ENCODE measurements around the gene HSPA12A.
A peak's percentile ranks its signal among the peaks of the same experiment; 100 is the strongest.

HSPA12A gene

GRCh38 chr10:116740971-116741370 is 1.4 kb downstream of the HSPA12A start:
- DNase-seq: no peak

DNA sequence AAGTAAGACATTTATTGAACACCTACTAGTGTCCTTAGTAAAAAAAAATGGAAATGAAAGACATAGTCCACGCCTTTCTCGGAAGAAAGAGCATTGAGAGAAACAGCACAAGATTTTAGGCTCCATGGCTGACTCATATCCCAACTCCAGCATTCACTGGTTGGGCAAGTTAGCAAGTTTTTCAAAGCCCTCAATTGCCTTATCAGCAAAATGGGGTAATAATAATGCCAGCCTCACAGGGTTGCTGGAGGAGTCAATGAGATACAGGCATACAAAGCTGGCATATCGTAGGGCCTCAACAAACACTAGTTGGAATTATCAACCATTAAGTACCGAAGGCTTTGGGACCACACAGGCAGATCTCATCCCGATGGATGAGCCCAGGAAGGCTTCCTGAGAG is 4.0 kb downstream of the HSPA12A start:
- no peak for DNase-seq

DNA sequence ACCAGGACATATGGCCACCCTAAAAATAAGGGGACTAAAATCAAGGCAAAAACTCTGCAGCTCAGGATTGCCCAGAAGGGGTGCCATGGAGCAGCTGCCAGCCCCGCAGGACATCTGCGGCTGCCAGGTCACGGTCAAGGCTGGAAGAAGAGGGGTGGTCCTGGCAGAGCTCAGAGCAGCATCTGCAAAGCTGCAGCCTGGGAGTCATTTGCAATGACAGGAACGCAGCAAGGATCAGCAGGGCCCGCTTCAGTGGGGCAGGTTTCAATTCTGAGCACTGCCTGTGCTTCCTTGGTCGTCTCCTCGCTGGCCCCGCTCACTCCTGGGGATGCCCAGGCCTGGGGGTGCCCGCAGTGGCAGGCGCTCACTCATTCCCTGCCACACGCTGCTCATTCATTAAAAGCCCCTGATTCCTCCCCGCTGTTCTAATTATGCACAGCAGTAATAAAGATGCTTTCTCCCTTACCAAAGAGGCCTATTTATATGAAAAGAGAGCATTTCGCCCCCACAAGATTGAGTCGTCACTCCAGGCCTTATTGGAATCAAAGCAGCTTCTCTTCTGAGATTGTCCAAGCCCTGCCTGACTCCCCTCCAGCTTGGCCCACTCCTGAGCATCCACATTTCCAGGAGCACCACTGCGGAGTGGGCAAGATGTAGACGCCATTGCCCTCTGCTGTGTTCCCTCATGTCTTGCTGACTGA is 4.6 kb downstream of the HSPA12A start:
- DNase-seq: peak; percentile 2 to 8

DNA sequence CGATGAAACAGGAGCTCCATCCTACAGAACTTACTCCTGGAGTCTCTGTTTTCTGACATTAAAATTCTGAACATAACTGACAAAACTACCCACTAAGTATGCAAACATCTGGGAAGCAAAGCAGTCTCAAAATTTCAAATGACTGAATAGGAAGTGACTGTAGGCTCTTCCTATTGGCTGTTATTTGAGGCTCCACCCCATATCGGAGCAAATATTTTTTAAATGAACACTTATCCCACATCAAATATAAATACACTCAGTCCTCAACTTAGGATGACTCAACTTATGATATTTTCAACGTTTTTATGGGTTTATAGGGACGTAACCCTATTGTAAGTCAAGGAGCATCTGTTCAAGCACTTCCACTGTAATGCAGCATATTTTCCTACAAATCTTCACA is 8.8 kb downstream of the HSPA12A start:
- DNase-seq: no peak

- no peak for DNase-seq
Observed at GRCh38 chr10:116732573-116732972, 9.8 kb downstream of the HSPA12A start.

DNA sequence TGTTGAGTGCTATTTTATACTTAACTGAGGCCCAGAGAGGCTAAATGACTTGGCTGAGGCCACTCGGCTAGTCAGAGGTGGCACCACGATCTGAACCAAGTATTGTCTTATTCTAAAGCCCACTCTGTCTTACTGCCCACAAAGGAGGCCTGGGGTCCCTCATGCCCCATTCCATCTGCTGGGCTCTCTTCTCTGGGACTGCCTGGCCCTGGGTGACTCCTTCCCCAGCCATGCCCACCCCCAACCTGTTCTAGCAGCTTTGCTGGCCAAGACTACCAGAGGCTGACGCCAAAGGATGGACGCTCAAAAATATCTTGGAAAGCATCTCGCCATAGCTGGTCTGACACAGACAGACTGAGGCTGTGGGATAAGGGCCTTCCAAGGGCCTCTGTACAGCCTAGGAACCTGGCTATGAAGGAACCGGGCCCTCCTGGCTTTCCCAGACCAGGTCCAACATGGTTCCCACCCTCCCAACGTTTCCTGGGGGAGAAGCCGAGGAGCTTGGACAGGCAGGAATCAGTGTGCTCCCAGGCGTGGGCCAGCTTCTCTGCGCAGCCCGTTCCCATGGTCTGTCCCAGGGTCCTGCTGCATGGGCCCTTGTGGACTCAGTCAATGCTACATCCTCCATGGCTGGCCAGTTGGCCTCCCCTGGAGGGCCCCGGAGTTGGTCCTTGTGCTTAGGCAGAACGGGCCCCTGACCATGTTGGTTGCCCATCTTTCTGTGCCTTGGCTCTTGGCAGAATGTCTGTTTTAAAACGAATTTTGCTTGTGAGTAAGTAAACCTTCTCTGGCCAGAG is 11.7 kb downstream of the HSPA12A start:
- no peak for DNase-seq

- no peak for DNase-seq
Observed at GRCh38 chr10:116729243-116729642, 13.1 kb downstream of the HSPA12A start.

DNA sequence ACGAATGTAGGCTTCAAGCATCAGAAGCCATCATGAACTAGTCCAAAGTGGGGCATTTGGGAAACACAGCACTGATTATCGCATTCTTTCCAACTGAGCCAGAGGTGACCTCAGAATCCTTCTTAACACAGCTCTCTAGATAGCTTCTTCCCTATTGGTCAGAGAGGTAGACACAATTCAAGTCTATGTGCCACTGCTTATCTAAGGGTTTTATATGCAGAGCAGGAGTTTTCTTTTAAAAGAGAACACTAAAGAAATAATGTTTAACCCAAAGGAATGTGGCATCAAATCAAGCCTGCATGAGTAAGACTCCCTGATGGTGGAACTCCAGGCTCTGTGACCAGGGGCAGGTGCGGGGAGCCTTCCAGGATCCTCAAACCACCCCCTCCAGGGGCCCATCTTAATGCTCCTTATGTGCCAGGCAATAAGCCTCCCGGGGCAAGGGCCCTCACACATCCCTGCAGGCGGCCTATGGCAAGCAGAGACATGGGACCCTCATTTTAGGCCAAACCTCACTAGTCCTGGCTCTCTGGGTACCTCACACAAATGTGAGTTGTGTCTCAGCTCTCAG is 13.8 kb downstream of the HSPA12A start:
- no peak for DNase-seq

DNA sequence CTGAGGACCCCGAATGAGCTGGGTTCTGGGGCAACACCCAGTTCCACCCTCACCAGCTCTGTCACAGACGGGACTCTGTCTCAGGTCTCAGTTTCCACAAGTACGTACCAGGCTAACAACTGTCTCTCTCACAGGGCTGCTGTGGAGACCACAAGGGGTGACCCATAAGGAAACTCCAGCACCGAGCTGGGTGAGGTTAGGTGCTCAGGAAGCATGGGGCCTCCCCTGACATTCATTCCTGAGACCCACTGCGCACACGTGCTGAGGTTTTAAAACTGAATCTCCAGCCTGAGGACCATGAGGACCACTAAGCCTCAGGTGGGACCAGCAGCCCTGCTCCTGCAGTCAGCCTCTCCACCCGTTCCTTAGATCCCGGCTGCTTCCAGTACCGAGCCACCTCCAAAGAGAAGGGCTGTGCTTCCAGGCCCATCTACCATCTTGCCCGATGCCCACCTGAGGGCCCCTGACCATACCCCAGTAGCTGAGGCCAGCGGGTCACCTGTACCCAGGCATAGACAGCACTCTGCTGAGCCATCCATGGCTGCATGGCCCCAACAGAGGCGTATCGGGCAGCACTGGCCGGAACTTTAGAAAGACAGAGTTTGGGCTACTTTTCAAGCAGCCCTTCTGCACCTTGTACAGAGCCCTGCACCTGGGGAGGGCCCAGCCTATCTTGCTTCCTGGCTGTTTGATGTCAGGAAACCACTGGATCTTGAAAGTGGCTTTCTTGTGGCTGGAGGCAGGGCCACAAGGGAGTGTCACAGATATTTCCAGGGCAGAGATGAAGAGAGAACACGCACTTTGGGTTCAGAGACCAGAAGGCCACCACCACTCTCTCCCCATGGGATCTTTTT is 18.7 kb downstream of the HSPA12A start:
- no peak for DNase-seq

DNA sequence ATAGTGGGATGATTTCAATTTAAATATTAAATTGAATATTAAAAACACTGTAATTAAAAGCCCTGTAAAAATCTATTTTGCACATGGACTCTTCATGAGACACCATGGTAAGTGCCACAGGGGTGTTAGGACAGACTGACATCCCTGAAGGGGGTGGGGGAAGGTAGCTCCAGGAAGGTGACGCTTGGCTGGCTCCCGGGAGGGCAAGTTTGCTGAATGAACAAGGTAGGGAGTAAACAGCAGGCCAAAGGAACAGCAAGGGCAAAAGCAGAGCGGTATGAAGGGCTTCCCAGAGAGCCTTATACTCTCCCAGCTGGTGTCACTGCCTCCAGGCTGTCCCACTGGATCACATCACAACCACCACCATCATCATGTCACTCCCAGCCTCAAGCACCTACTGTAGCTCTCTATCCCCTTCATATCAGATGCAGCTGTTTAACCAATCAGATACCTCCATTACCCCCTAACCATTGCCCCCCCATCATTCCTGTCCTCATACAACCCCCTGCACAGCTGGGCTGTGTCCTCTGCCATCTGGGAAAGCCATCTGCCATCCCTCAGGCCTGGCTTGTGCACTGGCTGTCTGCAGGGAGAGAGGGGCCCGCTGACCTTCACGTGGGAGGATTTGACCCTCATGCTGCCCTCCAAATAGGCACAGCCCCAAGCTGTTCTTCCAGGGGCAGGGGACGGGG is 19.5 kb downstream of the HSPA12A start:
- DNase-seq: no peak

DNA sequence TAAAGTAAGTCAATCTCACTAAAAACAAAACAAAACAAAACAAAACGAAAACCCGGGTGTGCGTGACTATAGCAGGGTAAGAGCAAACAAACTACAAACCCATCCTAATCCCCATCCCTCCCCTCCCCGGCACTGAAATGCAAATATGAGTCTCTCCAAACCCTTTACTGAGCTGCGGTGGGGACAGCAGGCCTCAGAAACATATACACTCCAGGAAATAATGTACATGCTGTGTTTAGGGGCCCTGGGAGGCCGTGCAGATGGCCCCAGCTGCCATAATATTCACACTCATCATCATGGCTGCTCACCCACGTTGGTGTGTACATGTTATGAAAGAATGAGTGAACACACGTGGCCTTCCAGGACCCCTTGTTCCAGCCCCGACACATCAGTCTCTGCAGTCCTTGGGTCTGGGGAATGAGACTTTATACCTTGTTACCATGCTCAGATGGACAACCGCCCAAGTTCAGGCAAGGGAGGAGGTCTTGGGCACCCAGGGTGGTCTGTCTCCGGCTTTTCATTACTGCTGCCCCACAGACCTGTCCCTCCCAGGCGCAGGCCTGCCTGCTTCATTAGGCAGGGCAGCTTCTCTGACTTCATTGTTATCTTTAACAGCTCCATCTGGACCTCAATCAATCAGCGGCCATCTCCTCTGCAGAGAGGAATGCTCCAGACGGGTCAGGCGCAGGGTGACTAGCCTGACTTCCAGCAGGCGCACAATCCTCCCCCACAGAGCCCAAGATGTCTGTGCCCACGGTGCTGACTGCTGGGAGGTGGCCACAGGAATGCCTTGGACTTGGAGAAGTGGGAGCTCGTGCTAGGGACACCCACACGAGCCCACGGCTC is 20.6 kb downstream of the HSPA12A start:
- no peak for DNase-seq

DNA sequence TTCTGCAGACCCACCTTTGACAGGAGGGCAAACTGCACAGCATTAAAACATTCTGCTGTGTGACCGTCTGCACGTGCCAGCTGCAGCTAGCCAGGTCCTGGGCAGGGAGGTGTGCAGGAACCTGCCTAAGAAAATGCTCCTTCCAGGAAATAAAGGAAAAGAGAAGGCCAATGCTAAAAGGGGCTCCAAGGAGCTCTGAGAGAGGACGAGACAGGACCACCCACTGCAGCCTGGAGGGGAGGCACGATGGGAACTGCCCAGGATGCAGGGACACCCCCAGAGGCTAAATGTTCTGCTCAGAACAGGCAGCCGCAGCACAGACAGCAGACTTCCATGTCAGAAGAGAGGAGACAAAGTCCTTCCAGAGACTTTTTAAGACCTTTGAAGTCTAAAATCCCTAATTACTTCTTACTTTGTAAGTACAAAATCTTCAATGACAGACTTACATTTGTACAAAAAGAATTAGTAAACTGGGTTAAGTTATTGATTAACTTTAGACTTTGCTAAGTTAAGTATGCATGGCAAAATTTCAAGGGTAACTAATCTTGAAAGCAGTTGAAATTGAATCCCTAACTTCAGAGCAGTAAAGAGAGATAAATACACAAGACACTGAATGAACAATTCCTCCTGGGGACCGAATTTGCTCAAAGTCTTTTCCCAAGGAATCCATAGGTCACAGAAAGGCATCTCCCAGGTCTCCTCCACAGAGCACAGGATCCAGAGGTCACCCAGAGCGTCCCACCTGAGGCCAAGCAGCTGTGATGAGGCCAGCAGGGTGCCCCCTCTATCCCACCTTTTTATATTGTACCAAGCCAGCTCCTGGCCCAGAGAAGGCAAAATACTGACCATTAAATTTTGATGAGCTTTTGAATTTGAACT is 21.5 kb downstream of the HSPA12A start:
- no peak for DNase-seq

DNA sequence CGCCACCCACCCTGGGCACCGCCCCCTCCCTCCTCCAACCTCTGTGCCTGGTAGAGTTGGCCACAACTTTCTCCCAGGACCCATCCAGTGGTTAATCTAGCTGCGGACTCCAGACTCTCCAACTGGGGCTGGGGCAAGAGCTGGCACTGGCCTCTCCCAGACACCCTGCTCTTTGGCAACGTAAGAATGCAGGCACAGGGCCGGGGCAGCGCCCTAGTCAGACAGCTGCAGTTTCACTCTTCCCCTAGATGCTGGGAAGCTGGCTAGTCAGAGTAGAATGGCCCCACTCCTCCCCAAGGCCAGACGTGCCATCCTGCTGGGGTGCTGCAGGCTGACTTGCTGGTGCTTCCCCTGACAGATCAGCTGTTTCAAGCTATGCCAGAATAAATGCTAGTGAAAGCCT is 22.1 kb downstream of the HSPA12A start:
- DNase-seq: no peak

DNA sequence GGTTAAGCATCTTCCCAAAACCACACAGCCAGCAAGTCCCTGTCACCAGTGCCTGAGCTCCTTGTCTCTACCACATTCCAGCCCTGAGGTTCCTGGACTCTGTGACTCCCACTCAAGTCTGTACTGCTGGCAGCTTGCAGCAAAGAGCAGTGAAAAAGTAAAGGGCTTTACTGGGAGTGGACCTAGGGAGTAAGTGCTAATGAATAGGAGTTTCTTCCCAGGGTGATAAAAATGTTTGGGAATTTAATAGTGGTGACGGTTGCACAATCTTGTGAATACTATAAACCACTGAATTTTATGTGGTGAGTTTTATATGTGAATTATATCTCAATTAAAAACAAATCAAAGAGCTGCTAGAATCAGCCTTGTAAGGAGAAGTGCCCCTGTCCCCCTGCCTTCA is 22.6 kb downstream of the HSPA12A start:
- DNase-seq: no peak

DNA sequence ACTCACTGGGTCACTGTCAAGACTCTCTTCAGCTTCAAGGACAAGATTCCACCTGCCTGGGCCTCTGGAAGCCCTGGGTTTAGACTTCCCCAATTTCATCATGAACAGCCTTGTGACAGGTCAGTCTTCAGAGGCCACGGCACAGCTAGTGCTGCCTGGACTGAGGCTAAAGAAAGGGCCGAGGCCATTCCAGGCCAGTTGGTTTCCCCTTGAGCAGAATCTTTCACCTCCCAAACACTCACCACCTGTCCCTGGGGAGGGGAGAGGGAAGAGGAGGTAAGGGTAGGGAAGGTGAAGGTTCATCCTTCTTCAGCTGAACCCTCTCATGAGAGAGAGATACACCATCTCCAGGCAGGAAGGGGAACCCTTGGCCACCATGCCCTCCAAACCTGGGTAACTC is 24.3 kb downstream of the HSPA12A start:
- no peak for DNase-seq

DNA sequence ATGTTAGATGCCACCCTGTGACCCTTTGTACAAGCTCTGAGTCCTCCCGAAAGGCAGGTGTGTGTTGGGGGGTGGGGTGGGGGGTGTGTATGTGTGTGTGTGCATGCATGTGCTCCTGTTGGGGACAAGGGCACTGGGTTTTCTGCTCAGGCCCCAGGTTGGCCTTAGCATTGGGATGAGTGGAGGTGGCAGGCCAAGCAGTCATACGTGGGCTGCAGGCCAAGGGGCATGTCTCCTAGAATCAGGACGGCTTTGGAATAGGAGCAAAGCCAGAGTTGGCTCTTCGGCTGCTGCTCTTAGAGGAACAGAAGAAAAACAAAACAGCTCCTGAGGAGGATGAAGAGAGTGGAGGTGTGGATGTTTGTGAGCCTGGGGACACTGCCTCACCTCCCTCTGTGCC is 26.0 kb downstream of the HSPA12A start:
- DNase-seq: no peak

DNA sequence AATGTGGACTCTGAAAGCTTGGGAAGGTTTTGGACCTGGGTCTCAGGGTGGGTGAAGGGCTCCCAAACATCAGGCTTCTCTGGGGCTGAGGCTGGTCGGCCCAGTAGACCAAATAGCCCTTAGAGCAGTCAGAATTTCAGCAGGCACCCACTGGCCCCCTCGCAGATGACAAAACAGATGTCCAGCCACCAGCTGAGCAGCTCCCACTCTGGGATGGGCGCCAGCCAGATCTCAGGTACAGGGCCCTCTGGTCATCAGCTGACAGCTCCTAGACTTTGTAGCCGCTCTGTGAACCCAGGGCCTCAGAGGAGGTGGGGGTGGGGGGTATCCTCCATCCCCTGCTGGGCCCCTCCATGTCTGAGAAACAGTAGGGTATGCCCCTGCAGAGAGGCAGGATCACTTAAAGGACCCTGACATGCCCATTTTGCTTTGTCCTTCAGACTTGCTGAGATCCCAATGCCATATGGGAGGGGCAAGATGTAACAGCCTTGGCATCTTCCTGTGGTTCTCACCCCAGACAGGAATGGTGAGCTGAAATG is 26.5 kb downstream of the HSPA12A start:
- no peak for DNase-seq

GRCh38 chr10:116715341-116715740 is 27.0 kb downstream of the HSPA12A start:
- DNase-seq: no peak

GRCh38 chr10:116713846-116714245 is 28.5 kb downstream of the HSPA12A start:
- DNase-seq: no peak

DNA sequence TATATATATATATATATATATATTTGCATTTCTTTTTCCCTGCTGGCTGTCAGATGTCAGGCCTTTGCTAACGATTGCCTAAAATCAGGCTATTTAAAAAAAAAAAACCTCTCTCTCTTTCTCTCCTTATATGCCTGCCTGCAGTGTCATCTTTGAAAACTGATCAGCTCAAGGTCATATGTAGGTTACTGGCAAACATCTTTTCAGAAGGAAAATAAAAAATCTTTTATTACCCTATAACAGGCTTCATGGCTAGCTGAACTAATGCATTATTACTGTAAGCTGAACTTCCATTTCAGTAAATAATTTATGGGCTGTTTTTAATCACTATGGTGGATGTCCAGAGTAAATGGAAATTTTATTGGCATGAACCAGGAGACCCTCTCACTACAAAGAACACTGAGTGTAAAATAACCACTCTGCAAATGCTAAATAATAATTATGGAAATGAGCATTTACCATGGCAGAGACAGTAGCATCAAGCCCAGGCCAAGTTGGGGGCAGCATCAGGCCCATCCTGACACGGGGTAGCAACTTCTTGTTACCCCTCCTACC is 29.3 kb downstream of the HSPA12A start:
- no peak for DNase-seq

Measured in cerebellar nuclear complex (tissue), 1 donor.